Measurements from ENCODE around the gene CEP63. TPM values are rescaled to one million over a fixed set of nuclear protein-coding genes. Genes with fewer than 3 reads are reported as not detected.

The CEP63 gene
- total and polyA plus RNA-seq, 9 of the 15 experiments (the other 6 are each of a cell fraction or from before 2014, with no cell fraction given), result 5.1 to 17.8 (median 10.6) TPM

GRCh38 chr3:134460965-134461364 lies 24.9 kb upstream of the CEP63 start:
- WGBS (ENCODE audit: insufficient coverage, low coverage, missing lambda C conversion rate), result 0% methylated on average over 2 of the region's 2 CpGs
- Histone ChIP-seq H3K9ac (ENCODE audit: insufficient read depth in 1 of 2, low read depth in 2 of 2, low read length in 2 of 2) (no peak overlapping the region), H3K4me1 (replicated peaks in 1 of 2; ENCODE audit: control insufficient read depth in 2 of 2, insufficient read depth in 2 of 2, low read length in 2 of 2) (no peaks in the 10 kb centered on the region), H3K9me3 (replicated peaks; ENCODE audit: control insufficient read depth, insufficient read depth, low read depth, low read length) (no peaks in the 10 kb centered on the region), H3K27me3 (ENCODE audit: control insufficient read depth in 2 of 2, insufficient read depth in 2 of 2, low read length in 2 of 2) (peaks cover 10 to 22% of the 10 kb centered on the region in 2 experiments; a peak in 4 of 5 replicates), H4K20me1 (replicated peaks; ENCODE audit: control insufficient read depth, insufficient read depth, low read length) (no peaks in the 10 kb centered on the region), H3K79me2 (ENCODE audit: control insufficient read depth, insufficient read depth, low read length) (no peaks in the 10 kb centered on the region), H3K9me1 (ENCODE audit: control insufficient read depth, insufficient read depth, low read length) (no peaks in the 10 kb centered on the region), H3K36me3 (ENCODE audit: control insufficient read depth, insufficient read depth, low read length) (no peaks in the 10 kb centered on the region), H2AFZ (ENCODE audit: low read depth, low read length) (no peak overlapping the region), H3K27ac (ENCODE audit: extremely low read depth, low read depth, low read length) (no peak overlapping the region), H3K4me2 (ENCODE audit: insufficient read depth, low read length) (no peak overlapping the region), H3K4me3 (no peak overlapping the region)
- POLR2A ChIA-PET, result no interaction called here
- no TSS peak for BruUV-seq (replicated peaks)
- intact Hi-C loops (cut with micrococcal nuclease) (no loop called here), in situ Hi-C loops (cut with MboI) (no loop called here)
- FAIRE-seq, result no peak
- CTCF ChIA-PET (ENCODE audit: low intra/inter-chr PET ratio), result no interaction called here
- ATAC-seq, result no peak
- DNase-seq (ENCODE audit: extremely low read depth in 1 of 4, low spot score in 3 of 4), result no peak
- no peak for TF ChIP-seq RBM15 (IDR thresholded peaks at IDR 0.05; ENCODE audit: insufficient read depth, low read length)
- TF ChIP-seq NFYB (IDR thresholded peaks at IDR 0.05; ENCODE audit: extremely low read depth, insufficient read length), result no peak
- TF ChIP-seq ZNF655 (CRISPR knock-in tag; IDR thresholded peaks at IDR 0.05), result no peak
- TF ChIP-seq ZEB2 (IDR thresholded peaks at IDR 0.05), result no peak
- TF ChIP-seq NCOR1 (IDR thresholded peaks at IDR 0.05), result no peak
- no peak for TF ChIP-seq PRPF4 (IDR thresholded peaks at IDR 0.05; ENCODE audit: insufficient read depth, low read depth, low read length, poor library complexity, severe bottlenecking)
- TF ChIP-seq SMARCC2 (IDR thresholded peaks at IDR 0.05; ENCODE audit: low read depth), result no peak
- TF ChIP-seq HMGXB4 (CRISPR knock-in tag; IDR thresholded peaks at IDR 0.05), result no peak
- no peak for TF ChIP-seq ARNT (IDR thresholded peaks at IDR 0.05)
- no peak for TF ChIP-seq BMI1 (IDR thresholded peaks at IDR 0.05; ENCODE audit: low read length)
- TF ChIP-seq STAG1 (CRISPR knock-in tag; IDR thresholded peaks at IDR 0.05; ENCODE audit: borderline replicate concordance), result no peak
- TF ChIP-seq EP400 (IDR thresholded peaks at IDR 0.05), result no peak
- no peak for TF ChIP-seq ZNF263 (CRISPR knock-in tag; IDR thresholded peaks at IDR 0.05; ENCODE audit: borderline replicate concordance)
- TF ChIP-seq TCF7L2 (IDR thresholded peaks at IDR 0.05; ENCODE audit: low read depth, low read length), result no peak
- TF ChIP-seq HBP1 (CRISPR knock-in tag; IDR thresholded peaks at IDR 0.05), result no peak
- TF ChIP-seq ATF6 (CRISPR knock-in tag; IDR thresholded peaks at IDR 0.05), result no peak
- TF ChIP-seq NFRKB (IDR thresholded peaks at IDR 0.05; ENCODE audit: low read depth), result no peak
